Measurements from ENCODE around the gene CUBN. TPM values are rescaled to one million over a fixed set of nuclear protein-coding genes. Genes with fewer than 3 reads are reported as not detected.

The CUBN gene
- total RNA-seq, 4 donors from 2014 or later = 0.27 to 3.6 (median 0.96) TPM

GRCh38 chr10:17067376-17068264, 62.0 kb downstream of the CUBN start:
- peaks cover 0 to 5% of the 10 kb centered on the region in 2 donors for H3K4me1 ChIP-seq
- ATAC-seq = no peak
- no peaks in the 10 kb centered on the region for H3K9me3 ChIP-seq
- TF ChIP-seq POLR2A (IDR thresholded peaks at IDR 0.05) (no peak), CTCF (IDR thresholded peaks at IDR 0.05 in 4 of 5, conservative IDR thresholded peaks at IDR 0.05 in 1 of 5) (no peak)
- DNase-seq = no peak
- H3K27ac ChIP-seq = no peak overlapping the region
- no peaks in the 10 kb centered on the region for H3K27me3 ChIP-seq
- intact Hi-C loops (cut with DNase I; ENCODE audit: low total_unique reads) = no loop called here
- in situ Hi-C loops (cut with MboI; ENCODE audit: low sequenced_read_pairs in 4 of 4) = no loop called here
- no peak overlapping the region for H3K4me3 ChIP-seq
- H3K36me3 ChIP-seq = no peaks in the 10 kb centered on the region

- no peak for DNase-seq
- intact Hi-C loops (cut with DNase I; ENCODE audit: low total_unique reads) = no loop called here
- in situ Hi-C loops (cut with MboI; ENCODE audit: low sequenced_read_pairs in 4 of 4) = no loop called here
Measured at GRCh38 chr10:17066807-17067206, 62.8 kb downstream of the CUBN start.

GRCh38 chr10:17066000-17066399, 63.6 kb downstream of the CUBN start:
- Histone ChIP-seq H3K9me3 (no peaks in the 10 kb centered on the region), H3K4me1 (peaks cover 0 to 5% of the 10 kb centered on the region in 2 donors), H3K36me3 (no peaks in the 10 kb centered on the region), H3K27ac (no peak overlapping the region), H3K4me3 (no peak overlapping the region), H3K27me3 (no peaks in the 10 kb centered on the region)
- DNase-seq = no peak
- ATAC-seq = no peak
- in situ Hi-C loops (cut with MboI; ENCODE audit: low sequenced_read_pairs in 4 of 4) = no loop called here
- TF ChIP-seq POLR2A (IDR thresholded peaks at IDR 0.05) (no peak), CTCF (IDR thresholded peaks at IDR 0.05 in 4 of 5, conservative IDR thresholded peaks at IDR 0.05 in 1 of 5) (no peak)
- intact Hi-C loops (cut with DNase I; ENCODE audit: low total_unique reads) = no loop called here

More at GRCh38 chr10:17066807-17067206, 62.8 kb downstream of the CUBN start:
- Histone ChIP-seq H3K27ac (no peak overlapping the region), H3K4me1 (peaks cover 0 to 5% of the 10 kb centered on the region in 2 donors), H3K36me3 (no peaks in the 10 kb centered on the region), H3K4me3 (no peak overlapping the region), H3K9me3 (no peaks in the 10 kb centered on the region), H3K27me3 (no peaks in the 10 kb centered on the region)
- TF ChIP-seq POLR2A (IDR thresholded peaks at IDR 0.05) (no peak), CTCF (IDR thresholded peaks at IDR 0.05 in 4 of 5, conservative IDR thresholded peaks at IDR 0.05 in 1 of 5) (no peak)
- ATAC-seq = no peak

GRCh38 chr10:17065273-17065672, 64.3 kb downstream of the CUBN start:
- Histone ChIP-seq H3K4me3 (no peak overlapping the region), H3K9me3 (no peaks in the 10 kb centered on the region), H3K27me3 (no peaks in the 10 kb centered on the region), H3K4me1 (peaks cover 0 to 5% of the 10 kb centered on the region in 2 donors), H3K27ac (no peak overlapping the region), H3K36me3 (no peaks in the 10 kb centered on the region)
- DNase-seq (no peak), ATAC-seq (no peak)
- in situ Hi-C loops (cut with MboI; ENCODE audit: low sequenced_read_pairs in 4 of 4) = no loop called here
- intact Hi-C loops (cut with DNase I; ENCODE audit: low total_unique reads) = no loop called here
- TF ChIP-seq CTCF (IDR thresholded peaks at IDR 0.05 in 4 of 5, conservative IDR thresholded peaks at IDR 0.05 in 1 of 5) = no peak

Measured in gastrocnemius medialis (tissue), 4 donors.